ENCODE measurements around the gene RALGAPA2.

RALGAPA2 gene

GRCh38 chr20:20720158-20720557, 7.7 kb upstream of the RALGAPA2 start:
- DNase-seq = no peak

DNA sequence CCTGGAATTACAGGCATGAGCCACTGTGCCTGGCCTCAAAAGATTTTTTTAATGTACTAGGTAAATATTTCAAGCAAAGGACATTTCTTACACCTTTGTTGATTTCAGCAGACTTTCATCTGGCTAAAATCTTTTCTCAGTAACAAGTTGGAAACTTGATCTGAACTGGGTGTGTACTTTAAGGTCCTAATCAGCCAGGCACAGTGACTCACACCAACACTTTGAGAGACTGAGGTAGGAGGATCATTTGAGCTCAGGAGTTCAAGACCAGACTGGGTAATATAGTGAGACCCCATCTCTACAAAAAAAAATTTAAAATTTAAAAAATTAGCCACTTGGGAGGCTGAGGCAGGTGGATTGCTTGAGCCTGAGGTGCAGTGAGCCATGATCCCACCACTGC, 7.0 kb upstream of the RALGAPA2 start:
- DNase-seq = no peak

- no peak for DNase-seq
These were observed 861 bp upstream of the RALGAPA2 start for GRCh38 chr20:20713244-20713765.

DNA sequence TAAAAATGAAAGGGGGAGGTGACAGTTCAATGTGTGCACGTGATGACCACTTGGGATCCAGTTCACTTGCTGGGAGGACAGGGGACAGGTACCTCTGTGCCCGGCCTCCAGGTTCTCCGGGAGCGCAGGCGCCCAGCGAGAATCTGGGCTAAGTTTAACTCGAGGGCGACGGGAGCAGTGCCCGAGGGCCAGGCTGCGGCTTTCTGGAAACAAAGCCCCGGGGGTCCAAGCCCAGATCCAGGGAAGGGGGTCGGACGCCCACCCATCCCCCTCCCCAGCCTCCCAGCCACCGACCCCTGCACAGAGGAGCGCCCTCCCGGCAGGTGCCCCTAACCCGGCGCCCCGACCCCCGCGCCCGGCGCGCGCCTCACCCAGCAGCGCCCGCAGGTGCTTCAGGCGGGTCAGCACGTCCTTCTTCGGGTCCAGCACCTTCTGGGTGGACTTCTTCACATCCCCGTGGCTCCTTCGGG, 405 bp downstream of the RALGAPA2 start:
- DNase-seq = no peak

DNA sequence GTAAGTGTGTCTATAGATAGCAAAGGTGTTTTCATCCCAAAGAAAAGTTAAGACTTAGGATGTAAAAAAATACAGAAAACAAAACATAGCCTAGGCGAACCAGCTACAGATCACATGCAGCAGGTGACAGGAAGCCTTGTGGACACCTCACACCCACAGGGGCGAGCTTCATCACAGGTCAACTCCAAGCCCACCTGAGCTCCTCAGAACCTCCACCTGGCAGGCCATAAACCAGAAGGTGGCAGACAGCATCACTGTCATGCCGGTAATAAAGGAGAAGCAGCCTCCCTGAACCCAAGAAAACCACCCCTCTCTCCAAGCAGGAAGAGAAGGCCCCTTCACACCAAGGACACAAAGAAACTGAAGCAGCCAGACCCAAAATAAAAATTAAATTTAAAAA, 1.0 kb downstream of the RALGAPA2 start:
- no peak for DNase-seq

GRCh38 chr20:20710443-20711315, 1.8 kb downstream of the RALGAPA2 start:
- DNase-seq = peak; percentile 24

DNA sequence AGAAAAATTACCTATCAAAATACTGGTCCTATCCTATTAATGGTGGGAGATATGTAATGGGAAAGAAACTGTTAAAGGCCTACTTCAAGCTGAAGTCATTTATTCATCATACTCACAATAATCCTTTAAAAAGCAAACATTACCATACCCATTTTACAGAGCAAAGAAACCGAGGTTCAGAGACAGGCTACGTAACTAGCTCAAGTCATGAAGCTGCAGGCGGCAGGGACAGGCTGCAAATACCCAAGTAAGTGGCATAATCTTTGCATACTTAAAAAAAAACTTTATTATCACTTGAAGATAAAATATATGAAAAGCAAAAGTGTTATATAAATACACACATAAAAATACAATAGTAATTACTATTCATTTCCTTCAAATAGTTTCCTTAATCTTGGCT, 2.6 kb downstream of the RALGAPA2 start:
- DNase-seq = no peak

DNA sequence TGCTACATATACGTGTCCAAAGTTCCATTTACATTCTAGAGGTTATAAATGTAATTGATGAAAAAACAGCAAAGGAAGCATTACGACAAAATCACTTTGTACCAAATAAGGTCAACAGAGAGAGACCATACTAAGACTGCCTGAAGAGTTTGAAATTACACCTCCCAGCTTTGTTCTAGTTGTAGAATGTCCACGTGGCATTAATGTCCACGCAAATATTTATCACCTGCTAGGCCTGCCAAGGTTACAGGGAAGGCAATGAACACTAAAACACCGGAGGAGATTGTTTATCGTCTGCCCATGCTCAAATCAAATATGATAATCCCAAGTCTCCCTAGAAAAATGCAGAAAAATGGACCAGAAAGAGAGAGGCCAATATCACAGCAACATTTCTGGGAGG, 6.2 kb downstream of the RALGAPA2 start:
- no peak for DNase-seq

GRCh38 chr20:20702330-20703245, 9.9 kb downstream of the RALGAPA2 start:
- DNase-seq = no peak

- DNase-seq = no peak
These were observed 12.5 kb downstream of the RALGAPA2 start for GRCh38 chr20:20699917-20700316.

- DNase-seq = no peak
These were observed 13.3 kb downstream of the RALGAPA2 start for GRCh38 chr20:20699144-20699543.

GRCh38 chr20:20697325-20697845, 15.1 kb downstream of the RALGAPA2 start:
- no peak for DNase-seq

- DNase-seq = no peak
These were observed 17.1 kb downstream of the RALGAPA2 start for GRCh38 chr20:20695250-20695816.

DNA sequence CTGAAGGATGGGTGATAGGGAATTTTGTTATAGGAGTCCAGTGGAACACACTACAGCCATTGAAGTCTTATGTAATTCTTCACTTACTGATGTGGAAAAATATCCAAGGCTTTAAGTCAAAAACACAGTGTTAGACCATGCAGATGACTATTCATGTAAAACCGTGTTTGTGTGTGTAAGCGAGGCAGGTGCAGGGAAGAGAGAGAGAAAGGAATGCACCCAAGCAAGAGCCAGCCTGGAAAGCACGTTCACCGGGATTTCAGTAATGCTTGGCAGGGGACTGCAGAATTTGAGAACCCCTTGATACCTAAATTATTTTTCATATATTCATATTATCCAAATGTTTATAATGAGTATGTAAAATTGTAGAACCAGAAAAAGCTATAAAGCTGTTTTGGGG, 17.9 kb downstream of the RALGAPA2 start:
- DNase-seq = no peak

DNA sequence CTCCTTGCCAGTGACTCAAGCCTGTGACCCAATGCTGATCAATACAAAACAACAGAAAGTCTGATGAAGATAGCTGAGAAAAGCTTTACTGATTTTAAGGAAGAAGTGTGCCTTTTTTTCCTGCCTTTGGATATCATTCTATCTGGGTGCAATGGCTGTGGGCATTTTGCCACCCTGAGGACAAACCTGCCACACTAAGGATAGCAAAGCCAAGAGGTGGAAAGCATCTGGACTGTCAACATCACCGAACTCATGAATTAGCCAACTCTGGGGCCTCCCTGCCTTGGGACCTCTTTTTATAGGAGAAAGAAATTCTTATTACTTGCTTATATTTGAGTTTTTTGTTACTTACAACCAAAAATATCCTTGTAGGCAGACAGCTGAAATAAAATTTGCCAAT, 19.9 kb downstream of the RALGAPA2 start:
- DNase-seq = no peak

DNA sequence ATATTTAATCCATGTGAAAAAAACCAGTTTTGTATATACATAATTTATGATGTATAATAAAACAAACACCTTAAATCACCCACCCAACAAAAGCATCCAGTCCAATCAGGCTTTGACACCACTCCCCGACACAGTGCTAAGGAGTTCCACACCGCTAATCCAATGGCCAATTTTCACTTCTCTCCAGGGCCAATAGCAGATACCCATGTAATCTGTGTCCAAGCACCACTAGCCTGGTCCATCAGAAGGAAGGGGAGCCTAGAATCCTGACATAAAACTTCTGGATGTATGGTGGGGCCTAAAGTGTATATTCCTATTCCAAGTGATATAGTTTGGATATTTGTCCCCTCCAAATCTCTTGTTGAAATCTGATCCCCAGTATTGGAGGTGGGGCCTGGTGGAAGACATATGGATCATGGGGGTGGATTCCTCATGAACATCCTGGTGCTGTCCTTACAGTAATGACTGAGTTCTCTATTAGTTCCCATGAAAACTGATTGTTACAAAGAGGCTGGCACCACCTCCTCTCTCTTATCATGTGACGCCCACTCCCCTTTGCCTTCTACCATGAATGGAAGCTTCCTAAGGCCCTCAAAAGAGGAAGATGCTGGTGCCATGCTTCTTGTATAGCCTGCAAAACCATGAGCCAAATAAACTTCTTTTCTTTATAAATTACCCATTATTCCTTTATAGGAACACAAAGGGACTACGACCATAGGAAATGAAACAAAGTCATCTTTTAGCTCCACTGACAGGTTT, 20.8 kb downstream of the RALGAPA2 start:
- no peak for DNase-seq

- DNase-seq = peak; percentile 36
These were observed 21.6 kb downstream of the RALGAPA2 start for GRCh38 chr20:20690676-20691476.

- DNase-seq = no peak
These were observed 25.1 kb downstream of the RALGAPA2 start for GRCh38 chr20:20687319-20687718.

- no peak for DNase-seq
These were observed 26.8 kb downstream of the RALGAPA2 start for GRCh38 chr20:20685635-20686034.

GRCh38 chr20:20683481-20684321, 28.7 kb downstream of the RALGAPA2 start:
- DNase-seq = peak; percentile 24

Measured in KG1 (cell line).